Suprapubic skin (tissue), 4 donors: ENCODE measurements around the gene HEYL.

ENCODE experiments used
- EP300 ChIP-seq: sonication (generic); formaldehyde crosslinking; IDR thresholded peaks from one replicate; pipeline ENCODE4 v1.6.1; 2017; ENCODE audit warnings: antibody characterized with exemption
- POLR2A ChIP-seq, 2 donors: fragments of 450-650 bp; IDR thresholded peaks; one replicate each; pipeline ENCODE4 v1.6.1; 2017; ENCODE audit warnings: antibody characterized with exemption in 2 of 2, mild to moderate bottlenecking in 2 of 2, moderate library complexity in 2 of 2
- POLR2AphosphoS5 ChIP-seq, 3 donors: sonication (generic); formaldehyde crosslinking; IDR thresholded peaks; one replicate each; pipeline ENCODE4 v1.6.1; 2017; ENCODE audit warnings: antibody characterized with exemption in 3 of 3
- TF ChIP-seq, protein P1 (sequence below), 2 donors: fragments of 200-600 bp in 1 of 2; fragments of 450-650 bp in 1 of 2; sonication (generic) in 1 of 2; IDR thresholded peaks; one replicate each; pipeline ENCODE4 v1.5.1; 2016 to 2019; ENCODE audit warnings: antibody characterized with exemption in 2 of 2, mild to moderate bottlenecking in 1 of 2, moderate library complexity in 1 of 2

DNA sequence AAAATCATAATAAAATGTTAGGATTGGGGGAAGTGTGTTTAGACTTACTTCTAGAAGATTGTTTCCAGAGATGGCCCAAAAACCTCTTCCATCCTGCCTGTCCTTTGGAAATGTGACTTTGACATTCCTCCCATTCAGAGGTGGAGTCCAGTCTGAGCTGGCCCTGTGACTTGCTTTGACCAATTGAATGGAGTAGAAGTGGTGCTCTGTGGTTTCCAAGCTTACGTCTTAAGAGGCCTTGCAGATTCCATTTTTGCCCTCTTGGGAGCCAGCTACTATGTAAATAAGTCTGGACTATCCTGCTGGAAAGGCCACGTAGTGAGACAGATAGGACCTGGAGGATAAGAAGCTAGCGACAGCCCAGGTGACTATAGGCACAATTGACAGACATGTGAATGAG, 33.8 kb upstream of the HEYL start:
- TF ChIP-seq POLR2A (IDR thresholded peaks at IDR 0.05) (no peak), POLR2AphosphoS5 (IDR thresholded peaks at IDR 0.05) (no peak), EP300 (no peak)
- TF ChIP-seq, protein P1, sequence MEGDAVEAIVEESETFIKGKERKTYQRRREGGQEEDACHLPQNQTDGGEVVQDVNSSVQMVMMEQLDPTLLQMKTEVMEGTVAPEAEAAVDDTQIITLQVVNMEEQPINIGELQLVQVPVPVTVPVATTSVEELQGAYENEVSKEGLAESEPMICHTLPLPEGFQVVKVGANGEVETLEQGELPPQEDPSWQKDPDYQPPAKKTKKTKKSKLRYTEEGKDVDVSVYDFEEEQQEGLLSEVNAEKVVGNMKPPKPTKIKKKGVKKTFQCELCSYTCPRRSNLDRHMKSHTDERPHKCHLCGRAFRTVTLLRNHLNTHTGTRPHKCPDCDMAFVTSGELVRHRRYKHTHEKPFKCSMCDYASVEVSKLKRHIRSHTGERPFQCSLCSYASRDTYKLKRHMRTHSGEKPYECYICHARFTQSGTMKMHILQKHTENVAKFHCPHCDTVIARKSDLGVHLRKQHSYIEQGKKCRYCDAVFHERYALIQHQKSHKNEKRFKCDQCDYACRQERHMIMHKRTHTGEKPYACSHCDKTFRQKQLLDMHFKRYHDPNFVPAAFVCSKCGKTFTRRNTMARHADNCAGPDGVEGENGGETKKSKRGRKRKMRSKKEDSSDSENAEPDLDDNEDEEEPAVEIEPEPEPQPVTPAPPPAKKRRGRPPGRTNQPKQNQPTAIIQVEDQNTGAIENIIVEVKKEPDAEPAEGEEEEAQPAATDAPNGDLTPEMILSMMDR (IDR thresholded peaks at IDR 0.05) = no peak
